ENCODE measurements around the gene MXRA7. TPM values are rescaled to one million over a fixed set of nuclear protein-coding genes. Genes with fewer than 3 reads are reported as not detected.
A peak's percentile ranks its signal among the peaks of the same experiment; 100 is the strongest.
"Not testable (repeated sequence)": the region's sequence is repeated elsewhere in the genome, so short reads cannot be mapped to it uniquely, and the experiment has no call there.

Gene MXRA7
- total and polyA plus RNA-seq, 9 donors: 106 to 172 (median 130) TPM

- Histone ChIP-seq H3K27ac (ENCODE audit: low read length) (peak overlapping the region; percentile 98), H3K4me1 (ENCODE audit: control insufficient read depth, insufficient read depth, low read length) (peaks cover 11% of the 10 kb centered on the region), H3K9me3 (replicated peaks; ENCODE audit: control insufficient read depth, low read depth, low read length) (no peaks in the 10 kb centered on the region), H3K4me3 (ENCODE audit: low read length) (peak overlapping the region; percentile 95), H3K36me3 (ENCODE audit: control insufficient read depth, insufficient read depth, low read length) (peaks cover 30% of the 10 kb centered on the region), H3K27me3 (ENCODE audit: control insufficient read depth, insufficient read depth, low read length) (no peaks in the 10 kb centered on the region)
- DNase-seq: peak; percentile 87
- under 1% methylated on average over 117 of the region's 117 CpGs for WGBS (ENCODE audit: insufficient coverage)
Measured at GRCh38 chr17:76736349-76737081, 25.8 kb upstream of the MXRA7 start.

GRCh38 chr17:76735586-76736348, 25.0 kb upstream of the MXRA7 start:
- Histone ChIP-seq H3K27me3 (ENCODE audit: control insufficient read depth, insufficient read depth, low read length) (no peaks in the 10 kb centered on the region), H3K27ac (ENCODE audit: low read length) (peak overlapping the region; percentile 90), H3K9me3 (replicated peaks; ENCODE audit: control insufficient read depth, low read depth, low read length) (no peaks in the 10 kb centered on the region), H3K4me1 (ENCODE audit: control insufficient read depth, insufficient read depth, low read length) (peaks cover 11% of the 10 kb centered on the region), H3K36me3 (ENCODE audit: control insufficient read depth, insufficient read depth, low read length) (peaks cover 35% of the 10 kb centered on the region), H3K4me3 (ENCODE audit: low read length) (peak overlapping the region; percentile 95)
- WGBS (ENCODE audit: insufficient coverage): 0% methylated on average over 13 of the region's 20 CpGs
- DNase-seq: no peak

DNA sequence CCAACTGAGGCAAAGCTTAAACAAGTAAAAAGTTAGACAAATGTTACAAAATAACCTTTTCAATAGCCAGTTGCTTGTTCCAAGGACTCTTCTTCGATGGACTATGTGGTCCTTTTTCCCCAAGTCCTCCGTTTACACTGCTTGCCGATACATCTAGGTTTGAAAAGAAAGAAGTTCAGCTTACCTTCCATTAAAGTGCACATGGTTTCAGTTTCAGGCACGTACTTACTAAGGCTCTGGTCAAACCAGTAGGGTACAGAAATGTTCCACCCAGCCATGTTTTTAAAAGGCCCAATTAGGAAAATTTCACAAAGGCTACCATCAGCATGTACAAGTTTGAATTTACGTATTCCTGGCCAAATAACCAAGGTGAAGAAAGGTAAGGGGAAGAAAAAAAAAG, 24.2 kb upstream of the MXRA7 start:
- peak overlapping the region; percentile 90 for H3K27ac ChIP-seq (ENCODE audit: low read length)
- H3K4me1 ChIP-seq (ENCODE audit: control insufficient read depth, insufficient read depth, low read length): peaks cover 10% of the 10 kb centered on the region
- no peaks in the 10 kb centered on the region for H3K27me3 ChIP-seq (ENCODE audit: control insufficient read depth, insufficient read depth, low read length)
- no peaks in the 10 kb centered on the region for H3K9me3 ChIP-seq (replicated peaks; ENCODE audit: control insufficient read depth, low read depth, low read length)
- H3K4me3 ChIP-seq (ENCODE audit: low read length): peak overlapping the region; percentile 95
- peak; percentile 46 for DNase-seq
- WGBS (ENCODE audit: insufficient coverage): 30% methylated on average over 3 of the region's 5 CpGs
- peaks cover 39% of the 10 kb centered on the region for H3K36me3 ChIP-seq (ENCODE audit: control insufficient read depth, insufficient read depth, low read length)

GRCh38 chr17:76734080-76734840, 23.5 kb upstream of the MXRA7 start:
- Histone ChIP-seq H3K27me3 (ENCODE audit: control insufficient read depth, insufficient read depth, low read length) (no peaks in the 10 kb centered on the region), H3K4me3 (ENCODE audit: low read length) (no peak overlapping the region), H3K27ac (ENCODE audit: low read length) (no peak overlapping the region), H3K9me3 (replicated peaks; ENCODE audit: control insufficient read depth, low read depth, low read length) (no peaks in the 10 kb centered on the region), H3K36me3 (ENCODE audit: control insufficient read depth, insufficient read depth, low read length) (peaks cover 43% of the 10 kb centered on the region), H3K4me1 (ENCODE audit: control insufficient read depth, insufficient read depth, low read length) (peaks cover 7% of the 10 kb centered on the region)
- 14% methylated on average over 3 of the region's 8 CpGs for WGBS (ENCODE audit: insufficient coverage)
- DNase-seq: no peak

DNA sequence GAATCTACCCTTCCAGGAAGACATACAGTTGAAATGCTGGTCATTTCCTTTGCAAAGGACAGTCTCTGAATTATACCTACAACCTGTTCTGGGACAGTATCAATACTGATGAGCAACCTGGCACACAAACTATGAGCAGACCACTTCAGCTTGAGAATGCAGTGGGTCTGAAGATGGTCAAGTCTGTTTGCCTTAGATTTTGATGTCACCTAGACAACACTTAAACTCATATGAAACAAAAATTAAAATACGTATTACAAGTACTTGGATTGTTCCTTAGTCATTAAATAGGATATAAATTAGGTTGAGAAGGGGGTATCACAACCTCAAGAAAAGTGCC, 22.8 kb upstream of the MXRA7 start:
- H3K27me3 ChIP-seq (ENCODE audit: control insufficient read depth, insufficient read depth, low read length): no peaks in the 10 kb centered on the region
- H3K27ac ChIP-seq (ENCODE audit: low read length): no peak overlapping the region
- no peaks in the 10 kb centered on the region for H3K9me3 ChIP-seq (replicated peaks; ENCODE audit: control insufficient read depth, low read depth, low read length)
- WGBS (ENCODE audit: insufficient coverage): no CpG with 5 or more reads among the region's 1 CpG
- H3K4me3 ChIP-seq (ENCODE audit: low read length): no peak overlapping the region
- H3K4me1 ChIP-seq (ENCODE audit: control insufficient read depth, insufficient read depth, low read length): peaks cover 7% of the 10 kb centered on the region
- DNase-seq: no peak
- peaks cover 44% of the 10 kb centered on the region for H3K36me3 ChIP-seq (ENCODE audit: control insufficient read depth, insufficient read depth, low read length)

DNA sequence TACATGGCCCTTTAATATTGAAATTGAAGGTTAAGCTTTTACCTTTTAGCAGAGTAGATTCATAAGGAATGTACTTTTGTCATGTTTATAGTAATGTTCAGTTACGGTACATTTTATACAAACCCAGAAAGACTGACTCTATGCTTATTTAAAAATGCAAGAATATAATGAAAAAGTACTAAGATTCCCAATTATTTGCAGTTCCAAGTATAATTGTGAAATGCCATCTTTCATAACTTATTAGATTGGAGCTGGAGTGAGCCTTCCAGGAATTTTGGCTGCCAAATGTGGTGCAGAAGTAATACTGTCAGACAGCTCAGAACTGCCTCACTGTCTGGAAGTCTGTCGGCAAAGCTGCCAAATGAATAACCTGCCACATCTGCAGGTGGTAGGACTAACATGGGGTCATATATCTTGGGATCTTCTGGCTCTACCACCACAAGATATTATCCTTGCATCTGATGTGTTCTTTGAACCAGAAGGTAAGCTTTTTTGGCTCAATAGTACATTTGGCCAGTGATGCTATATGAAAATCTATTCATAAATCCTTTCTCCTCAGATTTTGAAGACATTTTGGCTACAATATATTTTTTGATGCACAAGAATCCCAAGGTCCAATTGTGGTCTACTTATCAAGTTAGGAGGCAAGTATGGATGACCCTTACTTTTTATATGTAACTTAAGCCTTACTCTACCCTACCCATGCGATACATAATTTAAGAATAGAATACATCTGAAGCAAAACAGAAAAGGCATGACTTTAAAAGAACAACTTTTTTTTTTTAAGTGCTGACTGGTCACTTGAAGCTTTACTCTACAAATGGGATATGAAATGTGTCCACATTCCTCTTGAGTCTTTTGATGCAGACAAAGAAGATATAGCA, 22.2 kb upstream of the MXRA7 start:
- Histone ChIP-seq H3K4me3 (ENCODE audit: low read length) (no peak overlapping the region), H3K27me3 (ENCODE audit: control insufficient read depth, insufficient read depth, low read length) (no peaks in the 10 kb centered on the region), H3K27ac (ENCODE audit: low read length) (no peak overlapping the region), H3K9me3 (replicated peaks; ENCODE audit: control insufficient read depth, low read depth, low read length) (no peaks in the 10 kb centered on the region), H3K4me1 (ENCODE audit: control insufficient read depth, insufficient read depth, low read length) (peaks cover 8% of the 10 kb centered on the region), H3K36me3 (ENCODE audit: control insufficient read depth, insufficient read depth, low read length) (peaks cover 44% of the 10 kb centered on the region)
- no CpG with 5 or more reads among the region's 3 CpGs for WGBS (ENCODE audit: insufficient coverage)
- no peak for DNase-seq

- peaks cover 17% of the 10 kb centered on the region for H3K4me1 ChIP-seq (ENCODE audit: control insufficient read depth, insufficient read depth, low read length)
- 81% methylated on average over 9 of the region's 13 CpGs for WGBS (ENCODE audit: insufficient coverage)
- not testable (repeated sequence) for DNase-seq; H3K4me3 ChIP-seq (ENCODE audit: low read length); H3K27ac ChIP-seq (ENCODE audit: low read length); H3K27me3 ChIP-seq (ENCODE audit: control insufficient read depth, insufficient read depth, low read length); H3K9me3 ChIP-seq (replicated peaks; ENCODE audit: control insufficient read depth, low read depth, low read length)
- H3K36me3 ChIP-seq (ENCODE audit: control insufficient read depth, insufficient read depth, low read length): peaks cover 44% of the 10 kb centered on the region
Measured at GRCh38 chr17:76731800-76732733, 21.3 kb upstream of the MXRA7 start.

DNA sequence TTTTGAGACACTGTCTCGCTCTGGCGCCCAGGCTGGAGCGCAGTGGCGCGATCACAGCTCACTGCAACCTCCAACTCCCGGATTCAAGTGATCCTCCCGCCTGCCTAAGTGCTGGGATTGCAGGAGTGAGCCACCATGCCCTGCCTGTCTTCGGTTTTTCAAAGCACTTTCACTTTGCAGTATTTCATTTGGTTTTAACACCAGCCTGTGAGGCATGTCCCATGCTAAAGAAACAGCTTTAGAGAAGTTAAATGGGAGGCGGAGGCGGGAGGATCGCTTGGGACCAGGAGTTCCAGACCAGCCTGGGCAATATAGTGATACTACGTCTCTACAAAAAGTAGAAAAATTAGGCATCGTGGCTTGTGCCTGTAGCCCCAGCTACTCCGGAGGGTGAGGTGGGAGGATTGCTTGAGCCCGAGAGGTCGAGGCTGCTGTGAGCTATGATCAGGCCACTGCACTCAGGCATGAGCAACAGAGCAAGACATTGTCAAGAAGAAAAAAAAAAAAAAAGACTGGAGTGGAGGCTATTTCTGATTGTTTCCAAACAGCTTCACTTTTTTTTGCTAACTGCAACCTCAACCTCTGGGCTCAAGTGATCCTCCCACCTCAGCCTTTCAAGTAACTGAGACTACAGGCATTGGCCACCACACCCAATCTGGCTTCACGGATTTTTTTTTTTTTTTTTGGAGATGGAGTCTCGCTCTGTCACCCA, 17.1 kb upstream of the MXRA7 start:
- Histone ChIP-seq H3K27ac (ENCODE audit: low read length) (peak overlapping the region; percentile 99), H3K4me3 (ENCODE audit: low read length) (peak overlapping the region; percentile 78), H3K4me1 (ENCODE audit: control insufficient read depth, insufficient read depth, low read length) (peaks cover 22% of the 10 kb centered on the region), H3K27me3 (ENCODE audit: control insufficient read depth, insufficient read depth, low read length) (no peaks in the 10 kb centered on the region), H3K9me3 (replicated peaks; ENCODE audit: control insufficient read depth, low read depth, low read length) (no peaks in the 10 kb centered on the region), H3K36me3 (ENCODE audit: control insufficient read depth, insufficient read depth, low read length) (peaks cover 36% of the 10 kb centered on the region)
- DNase-seq: peak; percentile 39
- WGBS (ENCODE audit: insufficient coverage): 76% methylated on average over 13 of the region's 18 CpGs

Data from muscle of leg (tissue), 11 donors.